Measurements from ENCODE around the gene KCNG2. TPM values are rescaled to one million over a fixed set of nuclear protein-coding genes. Genes with fewer than 3 reads are reported as not detected.

The KCNG2 gene
- total and polyA plus RNA-seq, 7 experiments from 2014 or later = not detected

DNA sequence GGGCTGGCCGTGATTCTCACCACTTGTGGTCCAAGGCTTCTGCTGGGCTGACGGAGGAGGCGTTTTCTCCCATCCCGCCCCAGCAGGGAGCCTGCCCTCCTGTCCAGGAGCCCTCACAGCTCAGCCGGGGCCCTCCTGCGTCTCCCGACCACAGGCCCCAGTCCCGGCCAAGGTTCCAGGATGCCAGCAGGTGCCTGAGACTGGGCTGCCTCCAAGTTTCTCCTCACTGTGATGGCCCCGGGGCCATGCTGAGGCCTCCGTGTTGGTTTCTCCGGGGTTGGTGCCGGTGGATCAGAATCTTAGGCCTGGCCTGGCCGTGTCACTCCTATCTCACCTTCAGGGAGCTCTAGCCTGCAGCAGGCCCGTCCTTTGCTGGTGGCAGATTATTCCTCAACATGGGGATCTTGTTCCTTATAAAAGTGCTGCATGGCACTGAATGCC, 5.9 kb downstream of the KCNG2 start:
- no peak for DNase-seq
- no peak overlapping the region for H3K4me3 ChIP-seq (ENCODE audit: low read length)
- Mint-ChIP-seq H3K4me1 (peaks cover 5 to 19% (median 14%) of the 10 kb centered on the region in 7 donors), H3K36me3 (no peaks in the 10 kb centered on the region), H3K9me3 (peaks cover 0 to 1% (median 0%) of the 10 kb centered on the region in 11 donors), H3K27ac (no peak overlapping the region), H3K4me3 (no peak overlapping the region), H3K27me3 (peaks cover 13 to 22% (median 16%) of the 10 kb centered on the region in 5 donors)
- ChIA-PET POLR2A (no interaction called here), CTCF (no interaction called here)
- H3K27me3 ChIP-seq (ENCODE audit: control insufficient read depth in 2 of 2, insufficient read depth in 2 of 2, low read length in 2 of 2) = peaks cover 0 to 6% of the 10 kb centered on the region in 2 donors
- no peaks in the 10 kb centered on the region for H3K36me3 ChIP-seq (ENCODE audit: control insufficient read depth in 2 of 3, insufficient read depth in 3 of 3, low read length in 3 of 3)
- intact Hi-C loops (cut with micrococcal nuclease) = no loop called here
- no peak overlapping the region for H3K27ac ChIP-seq (ENCODE audit: low read depth, low read length)
- H3K9me3 ChIP-seq (ENCODE audit: control insufficient read depth in 2 of 3, low read length in 3 of 3) = no peaks in the 10 kb centered on the region
- H3K4me1 ChIP-seq (ENCODE audit: control insufficient read depth in 2 of 2, insufficient read depth in 2 of 2, low read length in 2 of 2) = no peaks in the 10 kb centered on the region
- ATAC-seq = no peak

DNA sequence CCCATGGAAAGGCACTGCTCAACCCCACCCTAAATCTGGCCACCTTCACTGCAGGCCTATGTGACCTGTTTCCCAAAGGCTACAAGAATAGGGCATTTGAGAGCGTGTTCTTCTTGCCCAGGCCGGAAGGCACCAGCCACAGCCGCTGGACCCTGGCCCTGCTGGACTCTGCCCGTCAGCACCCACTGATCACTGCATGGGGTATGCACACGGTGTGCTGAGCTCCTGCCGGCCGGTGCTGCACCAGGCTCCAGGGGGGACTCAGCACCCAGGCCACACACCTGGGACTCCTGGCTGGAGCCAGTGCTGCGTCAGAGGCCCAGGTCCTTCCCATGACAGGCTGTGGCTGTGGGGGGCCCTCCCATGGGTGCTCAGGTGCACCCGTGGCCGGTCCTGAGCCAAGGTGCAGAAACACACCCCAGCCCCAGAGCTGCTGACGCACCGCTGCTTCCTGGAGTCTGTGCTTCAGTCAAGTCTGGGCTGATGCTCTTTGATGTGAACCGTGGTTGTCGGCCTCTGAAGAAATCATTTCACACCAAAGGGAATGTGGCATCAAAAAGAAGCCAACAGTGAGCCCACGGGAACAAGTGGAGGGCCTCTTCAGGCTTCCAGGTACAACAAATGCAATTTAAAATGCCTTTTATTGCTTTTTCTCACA, 6.5 kb downstream of the KCNG2 start:
- peaks cover 11 to 17% (median 12%) of the 10 kb centered on the region in 5 donors for H3K27me3 Mint-ChIP-seq
- Histone ChIP-seq H3K9me3 (ENCODE audit: control insufficient read depth in 2 of 3, low read length in 3 of 3) (no peaks in the 10 kb centered on the region), H3K27me3 (ENCODE audit: control insufficient read depth in 2 of 2, insufficient read depth in 2 of 2, low read length in 2 of 2) (peaks cover 0 to 3% of the 10 kb centered on the region in 2 donors), H3K27ac (ENCODE audit: low read depth, low read length) (no peak overlapping the region), H3K36me3 (ENCODE audit: control insufficient read depth in 2 of 3, insufficient read depth in 3 of 3, low read length in 3 of 3) (no peaks in the 10 kb centered on the region), H3K4me1 (ENCODE audit: control insufficient read depth in 2 of 2, insufficient read depth in 2 of 2, low read length in 2 of 2) (no peaks in the 10 kb centered on the region), H3K4me3 (ENCODE audit: low read length) (no peak overlapping the region)
- no peak for DNase-seq
- ATAC-seq = no peak
- CTCF ChIA-PET = no interaction called here
- H3K36me3 Mint-ChIP-seq = no peaks in the 10 kb centered on the region
- POLR2A ChIA-PET = no interaction called here
- H3K4me1 Mint-ChIP-seq = peaks cover 4 to 14% (median 10%) of the 10 kb centered on the region in 7 donors
- H3K9me3 Mint-ChIP-seq = peaks cover 0 to 1% (median 0%) of the 10 kb centered on the region in 11 donors
- no peak overlapping the region for H3K4me3 Mint-ChIP-seq
- no peak overlapping the region for H3K27ac Mint-ChIP-seq
- intact Hi-C loops (cut with micrococcal nuclease) = no loop called here

DNA sequence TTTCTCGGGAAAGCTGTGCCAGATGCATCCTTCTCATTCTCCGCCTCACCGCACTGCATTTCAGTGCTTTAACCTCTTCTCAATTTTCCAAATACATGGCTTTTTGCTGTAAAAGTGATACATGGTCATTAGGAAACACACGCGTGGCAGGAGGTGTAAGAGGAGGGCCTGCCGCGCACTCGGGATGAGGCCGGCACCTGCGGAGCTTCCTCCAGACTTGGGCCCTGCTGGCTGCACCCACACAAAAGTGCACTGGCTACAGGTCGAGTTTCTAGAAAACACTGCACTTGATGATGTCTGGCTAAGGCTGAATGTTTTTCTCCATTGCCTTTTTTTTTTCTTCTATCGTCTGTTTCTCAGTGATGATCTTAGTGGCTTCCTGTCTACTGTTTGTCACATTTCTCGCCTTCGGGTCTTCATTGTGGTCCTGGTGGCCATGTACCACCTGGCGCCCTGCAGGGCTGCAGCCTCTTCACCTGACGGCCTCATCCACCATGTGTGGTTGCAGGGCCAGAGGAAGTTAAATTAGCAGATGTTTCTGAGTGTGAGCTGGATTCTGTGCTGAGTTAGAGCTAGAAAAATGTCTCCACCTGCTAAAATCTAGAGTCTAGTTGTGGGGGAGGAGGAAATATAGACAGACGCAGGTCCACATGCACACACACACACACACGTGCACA, 7.6 kb downstream of the KCNG2 start:
- Mint-ChIP-seq H3K27ac (peak overlapping the region in 1 of 9 donors; percentile 21), H3K4me1 (peaks cover 0 to 5% (median 3%) of the 10 kb centered on the region in 7 donors), H3K36me3 (no peaks in the 10 kb centered on the region), H3K9me3 (peaks cover 0 to 1% (median 0%) of the 10 kb centered on the region in 11 donors), H3K4me3 (no peak overlapping the region), H3K27me3 (peaks cover under 1 to 13% (median under 1%) of the 10 kb centered on the region in 5 donors)
- Histone ChIP-seq H3K27me3 (ENCODE audit: control insufficient read depth in 2 of 2, insufficient read depth in 2 of 2, low read length in 2 of 2) (no peaks in the 10 kb centered on the region), H3K27ac (ENCODE audit: low read depth, low read length) (no peak overlapping the region), H3K36me3 (ENCODE audit: control insufficient read depth in 2 of 3, insufficient read depth in 3 of 3, low read length in 3 of 3) (no peaks in the 10 kb centered on the region), H3K4me3 (ENCODE audit: low read length) (no peak overlapping the region), H3K4me1 (ENCODE audit: control insufficient read depth in 2 of 2, insufficient read depth in 2 of 2, low read length in 2 of 2) (no peaks in the 10 kb centered on the region), H3K9me3 (ENCODE audit: control insufficient read depth in 2 of 3, low read length in 3 of 3) (no peaks in the 10 kb centered on the region)
- POLR2A ChIA-PET = no interaction called here
- ATAC-seq (no peak), DNase-seq (no peak)
- CTCF ChIA-PET = no interaction called here
- intact Hi-C loops (cut with micrococcal nuclease) = no loop called here

DNA sequence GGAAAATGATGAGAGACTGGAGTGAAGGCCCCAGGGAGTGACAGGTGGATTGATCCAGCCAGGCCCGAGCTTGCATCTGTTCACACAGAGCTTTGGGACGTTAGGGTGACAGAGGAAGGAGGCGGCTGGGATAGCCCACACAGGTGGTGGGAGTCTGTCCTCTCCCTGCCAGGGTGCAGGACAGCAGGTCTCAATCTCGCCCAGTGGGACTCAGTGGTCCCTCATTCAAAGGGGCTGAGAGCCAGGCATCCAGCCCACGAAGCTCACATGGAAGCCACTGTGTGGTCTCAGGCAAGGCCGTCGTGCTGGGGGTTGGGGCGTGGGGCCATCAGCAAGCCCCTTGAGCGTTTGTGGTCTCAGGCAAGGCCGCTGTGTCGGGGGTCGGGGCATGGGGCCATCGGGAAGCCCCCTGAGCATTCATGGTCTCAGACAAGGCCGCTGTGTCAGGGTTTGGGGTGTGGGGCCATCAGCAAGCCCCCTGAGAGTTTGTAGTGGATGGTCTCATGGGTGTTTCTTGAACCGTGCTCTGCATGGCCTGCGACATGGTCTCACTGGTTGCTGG, 8.3 kb downstream of the KCNG2 start:
- H3K9me3 Mint-ChIP-seq = peaks cover 0 to 1% (median 0%) of the 10 kb centered on the region in 11 donors
- no peaks in the 10 kb centered on the region for H3K9me3 ChIP-seq (ENCODE audit: control insufficient read depth in 2 of 3, low read length in 3 of 3)
- ATAC-seq = no peak
- DNase-seq = no peak
- H3K4me1 ChIP-seq (ENCODE audit: control insufficient read depth in 2 of 2, insufficient read depth in 2 of 2, low read length in 2 of 2) = no peaks in the 10 kb centered on the region
- peaks cover 0 to 9% (median 0%) of the 10 kb centered on the region in 5 donors for H3K27me3 Mint-ChIP-seq
- no peaks in the 10 kb centered on the region for H3K36me3 ChIP-seq (ENCODE audit: control insufficient read depth in 2 of 3, insufficient read depth in 3 of 3, low read length in 3 of 3)
- peaks cover 0 to 5% (median 3%) of the 10 kb centered on the region in 7 donors for H3K4me1 Mint-ChIP-seq
- intact Hi-C loops (cut with micrococcal nuclease) = no loop called here
- H3K27ac ChIP-seq (ENCODE audit: low read depth, low read length) = no peak overlapping the region
- no peaks in the 10 kb centered on the region for H3K36me3 Mint-ChIP-seq
- H3K27me3 ChIP-seq (ENCODE audit: control insufficient read depth in 2 of 2, insufficient read depth in 2 of 2, low read length in 2 of 2) = no peaks in the 10 kb centered on the region
- no peak overlapping the region for H3K4me3 Mint-ChIP-seq
- POLR2A ChIA-PET = no interaction called here
- peak overlapping the region in 2 of 9 donors; percentile 10 to 21 for H3K27ac Mint-ChIP-seq
- CTCF ChIA-PET = no interaction called here
- H3K4me3 ChIP-seq (ENCODE audit: low read length) = no peak overlapping the region

DNA sequence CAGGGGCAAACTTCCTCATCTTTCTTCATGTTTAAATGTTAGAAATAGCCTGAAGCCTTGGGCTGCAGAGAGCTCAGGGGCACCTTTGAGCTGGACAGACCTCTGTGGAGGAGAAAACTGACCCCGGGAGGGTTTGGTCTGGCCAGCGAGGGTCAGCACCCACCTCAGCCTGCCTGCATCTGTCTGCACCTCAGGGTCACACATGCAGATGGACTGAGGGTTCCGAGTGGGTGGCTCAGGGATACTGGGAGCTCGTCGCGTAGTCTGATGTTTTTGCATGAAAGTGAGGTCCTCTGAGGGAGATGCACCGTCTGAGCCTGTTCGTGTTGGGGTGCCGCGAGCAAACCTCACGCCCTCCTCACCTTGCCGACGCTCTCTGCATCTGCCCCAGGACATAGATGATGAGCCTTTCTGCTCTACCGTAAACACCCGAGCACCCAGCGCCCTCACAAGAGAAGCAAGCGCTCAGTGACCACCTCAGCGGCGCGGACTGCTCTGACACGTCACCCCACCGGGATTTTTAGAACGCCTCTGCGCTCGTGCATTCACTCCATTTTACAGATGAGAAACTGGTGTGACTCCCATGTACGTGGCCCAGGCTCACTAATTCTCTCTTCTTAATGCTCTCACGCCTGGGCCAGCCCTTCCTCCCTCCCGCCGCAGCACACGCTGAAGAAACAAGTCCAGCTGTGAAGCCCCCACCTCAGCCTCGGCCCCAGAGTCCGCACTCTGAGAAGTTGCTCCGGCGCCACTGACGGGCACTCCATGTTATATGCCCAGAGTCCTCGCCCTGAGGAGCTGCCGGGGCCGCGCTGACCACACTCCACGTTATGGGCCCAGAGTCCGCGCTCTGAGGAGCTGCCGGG, 9.5 kb downstream of the KCNG2 start:
- H3K27ac Mint-ChIP-seq = no peak overlapping the region
- H3K27ac ChIP-seq (ENCODE audit: low read depth, low read length) = no peak overlapping the region
- H3K9me3 Mint-ChIP-seq = peaks cover 0 to 3% (median 0%) of the 10 kb centered on the region in 11 donors
- peaks cover 5 to 10% (median 7%) of the 10 kb centered on the region in 5 donors for H3K27me3 Mint-ChIP-seq
- POLR2A ChIA-PET = no interaction called here
- ATAC-seq (no peak), DNase-seq (no peak)
- CTCF ChIA-PET = no interaction called here
- H3K36me3 ChIP-seq (ENCODE audit: control insufficient read depth in 2 of 3, insufficient read depth in 3 of 3, low read length in 3 of 3) = no peaks in the 10 kb centered on the region
- no peak overlapping the region for H3K4me3 Mint-ChIP-seq
- intact Hi-C loops (cut with micrococcal nuclease) = no loop called here
- no peaks in the 10 kb centered on the region for H3K27me3 ChIP-seq (ENCODE audit: control insufficient read depth in 2 of 2, insufficient read depth in 2 of 2, low read length in 2 of 2)
- no peaks in the 10 kb centered on the region for H3K36me3 Mint-ChIP-seq
- peaks cover 0 to 5% (median 3%) of the 10 kb centered on the region in 7 donors for H3K4me1 Mint-ChIP-seq
- no peaks in the 10 kb centered on the region for H3K9me3 ChIP-seq (ENCODE audit: control insufficient read depth in 2 of 3, low read length in 3 of 3)
- H3K4me1 ChIP-seq (ENCODE audit: control insufficient read depth in 2 of 2, insufficient read depth in 2 of 2, low read length in 2 of 2) = no peaks in the 10 kb centered on the region
- no peak overlapping the region for H3K4me3 ChIP-seq (ENCODE audit: low read length)

DNA sequence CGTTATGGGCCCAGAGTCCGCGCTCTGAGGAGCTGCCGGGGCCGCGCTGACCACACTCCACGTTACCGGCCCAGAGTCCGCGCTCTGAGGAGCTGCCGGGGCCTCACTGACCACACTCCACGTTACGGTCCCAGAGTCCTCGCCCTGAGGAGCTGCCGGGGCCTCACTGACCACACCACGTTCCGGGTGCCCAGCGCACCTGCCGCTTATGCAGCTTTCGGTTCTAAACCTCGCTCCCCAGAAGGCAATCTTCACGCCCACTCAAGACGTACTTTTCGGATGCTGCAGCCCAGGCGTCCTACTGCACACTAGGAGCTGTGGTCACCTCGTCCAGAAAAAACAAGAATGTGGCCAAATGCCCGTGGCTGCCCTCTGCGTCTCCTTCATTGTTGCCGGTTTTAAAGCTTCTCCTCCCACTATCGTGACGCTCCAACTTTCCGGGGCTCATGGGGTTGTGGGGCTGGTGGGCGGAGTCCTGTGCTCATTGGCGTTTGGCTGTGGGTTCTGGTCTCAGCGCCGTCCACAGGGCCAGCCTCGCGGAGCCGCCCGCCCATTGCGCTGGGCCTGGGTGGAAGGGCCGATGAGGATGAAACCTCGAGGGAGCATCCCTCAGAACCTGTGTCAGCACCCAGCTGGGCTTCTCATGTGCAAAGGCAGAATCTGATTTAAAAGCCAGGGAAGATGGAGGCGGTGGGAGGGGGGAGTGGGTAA, 11.9 kb downstream of the KCNG2 start:
- Histone ChIP-seq H3K4me1 (ENCODE audit: control insufficient read depth in 2 of 2, insufficient read depth in 2 of 2, low read length in 2 of 2) (no peaks in the 10 kb centered on the region), H3K9me3 (ENCODE audit: control insufficient read depth in 2 of 3, low read length in 3 of 3) (no peaks in the 10 kb centered on the region), H3K27me3 (ENCODE audit: control insufficient read depth in 2 of 2, insufficient read depth in 2 of 2, low read length in 2 of 2) (no peaks in the 10 kb centered on the region), H3K4me3 (ENCODE audit: low read length) (no peak overlapping the region), H3K36me3 (ENCODE audit: control insufficient read depth in 2 of 3, insufficient read depth in 3 of 3, low read length in 3 of 3) (no peaks in the 10 kb centered on the region), H3K27ac (ENCODE audit: low read depth, low read length) (no peak overlapping the region)
- Mint-ChIP-seq H3K27ac (no peak overlapping the region), H3K27me3 (peaks cover 5 to 18% (median 10%) of the 10 kb centered on the region in 5 donors), H3K9me3 (peaks cover 0 to 2% (median 0%) of the 10 kb centered on the region in 11 donors), H3K36me3 (no peaks in the 10 kb centered on the region), H3K4me3 (no peak overlapping the region), H3K4me1 (peaks cover 0 to 5% (median 3%) of the 10 kb centered on the region in 7 donors)
- ChIA-PET CTCF (no interaction called here), POLR2A (no interaction called here)
- intact Hi-C loops (cut with micrococcal nuclease) = no loop called here
- no peak for ATAC-seq
- no peak for DNase-seq
